MM.1S (cell line): Measurements from ENCODE around the gene CST1.

Experiments used
- EZH2 ChIP-seq: fragments of 300-600 bp; sonication (generic); optimal IDR thresholded peaks from 2 replicates; pipeline ENCODE3; 2017; ENCODE audit warnings: low read depth, mild to moderate bottlenecking, antibody characterized with exemption, low read length, mixed read lengths
- EZH2phosphoT487 ChIP-seq: fragments of 300-600 bp; sonication (generic); IDR thresholded peaks from 2 replicates; pipeline ENCODE4 v1.6.1; 2018; ENCODE audit warnings: antibody characterized with exemption, low read length
- TF ChIP-seq, protein P1 (sequence below): fragments of 300-600 bp; sonication (generic); IDR thresholded peaks from 2 replicates; pipeline ENCODE4 v1.5.1; 2016; ENCODE audit warnings: antibody characterized with exemption, low read length, mixed read lengths

DNA sequence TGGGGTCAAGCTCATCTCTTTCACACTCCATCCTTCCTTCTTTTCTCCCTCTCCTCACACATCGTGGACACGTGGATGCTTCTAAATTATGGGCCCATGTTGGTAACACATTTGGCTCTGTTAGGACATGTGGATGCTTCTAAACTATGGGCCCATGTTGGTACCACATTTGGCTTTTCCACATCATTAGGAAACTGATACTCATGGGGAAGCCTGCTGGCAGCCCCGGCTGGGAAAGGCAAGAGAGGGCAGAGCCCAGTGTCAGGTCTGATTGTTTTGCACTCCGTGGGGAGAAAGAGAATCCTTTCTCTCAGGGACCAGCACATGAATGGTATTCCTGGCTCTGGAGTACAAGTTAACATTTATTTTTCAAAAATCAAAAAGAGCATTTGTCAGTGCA is 4.0 kb upstream of the CST1 start:
- TF ChIP-seq, protein P1, sequence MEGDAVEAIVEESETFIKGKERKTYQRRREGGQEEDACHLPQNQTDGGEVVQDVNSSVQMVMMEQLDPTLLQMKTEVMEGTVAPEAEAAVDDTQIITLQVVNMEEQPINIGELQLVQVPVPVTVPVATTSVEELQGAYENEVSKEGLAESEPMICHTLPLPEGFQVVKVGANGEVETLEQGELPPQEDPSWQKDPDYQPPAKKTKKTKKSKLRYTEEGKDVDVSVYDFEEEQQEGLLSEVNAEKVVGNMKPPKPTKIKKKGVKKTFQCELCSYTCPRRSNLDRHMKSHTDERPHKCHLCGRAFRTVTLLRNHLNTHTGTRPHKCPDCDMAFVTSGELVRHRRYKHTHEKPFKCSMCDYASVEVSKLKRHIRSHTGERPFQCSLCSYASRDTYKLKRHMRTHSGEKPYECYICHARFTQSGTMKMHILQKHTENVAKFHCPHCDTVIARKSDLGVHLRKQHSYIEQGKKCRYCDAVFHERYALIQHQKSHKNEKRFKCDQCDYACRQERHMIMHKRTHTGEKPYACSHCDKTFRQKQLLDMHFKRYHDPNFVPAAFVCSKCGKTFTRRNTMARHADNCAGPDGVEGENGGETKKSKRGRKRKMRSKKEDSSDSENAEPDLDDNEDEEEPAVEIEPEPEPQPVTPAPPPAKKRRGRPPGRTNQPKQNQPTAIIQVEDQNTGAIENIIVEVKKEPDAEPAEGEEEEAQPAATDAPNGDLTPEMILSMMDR, result no peak
- TF ChIP-seq EZH2phosphoT487, result no peak
- no peak for TF ChIP-seq EZH2
